Stimulated activated CD4-positive, alpha-beta T cell treated with anti-CD3 and anti-CD28 coated beads, TNF-alpha, amount 100 ng/mL, for 24 hours (primary cell): Measurements from ENCODE around the gene DSC1.
"Not testable (repeated sequence)": the region's sequence is repeated elsewhere in the genome, so short reads cannot be mapped to it uniquely, and the experiment has no call there.

Source experiments
- DNase-seq, 3 experiments: peaks; one replicate each; pipeline ENCODE4 v3.0.0-alpha.2; 2020; ENCODE audit warnings: low read depth in 3 of 3

The DSC1 gene

GRCh38 chr18:31176531-31176930 lies 13.9 kb upstream of the DSC1 start:
- no peak for DNase-seq

- DNase-seq = no peak
These were observed 8.6 kb upstream of the DSC1 start for GRCh38 chr18:31171144-31171839.

- no peak for DNase-seq
These were observed 7.7 kb upstream of the DSC1 start for GRCh38 chr18:31170335-31170734.

DNA sequence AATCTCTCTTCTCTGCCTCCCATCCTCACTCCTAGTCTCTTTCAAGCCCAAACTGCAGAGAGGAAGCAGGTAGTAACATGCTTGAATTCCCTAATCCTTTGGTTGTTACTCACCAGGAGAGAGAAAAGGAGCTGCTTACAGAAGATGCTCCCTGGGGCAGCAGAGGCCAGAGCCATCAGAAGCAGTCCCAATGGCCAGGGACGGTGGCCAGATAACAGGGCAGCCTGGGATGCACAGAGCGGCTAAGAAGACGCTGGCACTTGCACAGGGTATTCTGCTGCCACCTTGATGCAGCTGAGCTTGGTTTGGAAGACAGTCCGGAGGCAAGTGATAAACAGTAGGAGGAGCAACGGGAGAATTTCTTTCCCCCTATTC lies 250 bp downstream of the DSC1 start:
- DNase-seq = no peak

- DNase-seq = no peak
These were observed 768 bp downstream of the DSC1 start for GRCh38 chr18:31161757-31162418.

DNA sequence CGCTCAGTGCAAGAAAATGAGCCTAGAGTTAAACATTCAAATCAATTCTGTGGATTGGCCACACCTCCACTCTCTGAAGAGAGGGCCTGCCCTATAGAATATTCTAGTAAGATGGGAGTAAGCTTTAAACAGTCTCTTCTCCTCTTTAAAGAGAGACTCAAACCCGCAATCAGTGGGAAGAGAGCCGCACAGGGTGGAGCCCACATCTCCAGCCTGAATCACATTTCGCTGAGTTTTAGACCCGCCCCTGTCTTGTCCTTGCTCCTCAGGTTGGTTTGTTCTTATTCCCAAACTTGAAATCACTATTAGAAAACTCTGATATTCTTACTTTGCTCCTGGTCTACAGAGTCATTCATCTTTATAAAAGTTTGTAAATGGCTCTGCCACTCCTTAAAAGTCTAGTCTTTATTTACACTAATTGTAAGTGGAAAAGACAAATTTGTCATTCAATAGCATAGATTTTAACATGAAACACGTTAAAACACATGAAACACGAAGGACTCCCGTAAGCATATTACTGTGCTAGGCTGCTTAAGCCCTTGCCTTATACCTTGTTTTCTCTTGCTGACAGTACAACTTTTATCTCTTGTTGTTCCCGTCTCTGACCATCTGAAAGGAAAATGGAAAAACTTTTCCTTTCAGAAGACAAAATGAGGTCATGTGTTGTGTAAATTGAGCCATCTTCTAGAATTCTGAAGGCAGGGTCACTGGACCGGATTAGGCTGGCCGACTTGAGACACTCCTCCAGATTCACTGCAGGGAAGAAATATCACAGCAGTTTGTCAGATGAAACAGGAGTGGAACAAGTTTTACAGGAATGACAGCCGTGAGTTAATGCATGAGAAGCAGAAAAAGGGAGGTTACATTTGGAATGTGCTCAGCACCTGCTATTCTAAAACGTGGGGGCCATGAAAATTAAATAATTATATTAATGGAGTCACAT lies 5.6 kb downstream of the DSC1 start:
- no peak for DNase-seq

GRCh38 chr18:31155498-31155897 lies 7.2 kb downstream of the DSC1 start:
- DNase-seq = no peak

DNA sequence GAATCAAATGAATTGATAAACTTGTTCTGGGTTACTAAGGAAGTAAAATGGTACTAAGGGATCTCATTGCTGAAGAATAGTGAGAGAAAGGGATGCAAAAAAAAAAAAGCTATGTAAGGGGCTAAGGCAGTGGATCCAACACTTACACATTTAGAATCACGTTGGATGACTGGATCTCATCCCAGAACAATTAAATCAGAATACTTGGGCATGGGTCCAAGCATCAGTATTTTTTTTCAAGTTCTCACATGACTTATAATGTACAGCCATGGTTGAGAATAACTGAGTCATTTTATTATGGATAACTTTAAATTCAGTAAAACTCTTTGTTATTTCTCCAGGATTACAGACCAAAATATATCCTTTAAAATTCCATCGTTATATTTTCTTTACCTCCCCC lies 8.5 kb downstream of the DSC1 start:
- DNase-seq = no peak

DNA sequence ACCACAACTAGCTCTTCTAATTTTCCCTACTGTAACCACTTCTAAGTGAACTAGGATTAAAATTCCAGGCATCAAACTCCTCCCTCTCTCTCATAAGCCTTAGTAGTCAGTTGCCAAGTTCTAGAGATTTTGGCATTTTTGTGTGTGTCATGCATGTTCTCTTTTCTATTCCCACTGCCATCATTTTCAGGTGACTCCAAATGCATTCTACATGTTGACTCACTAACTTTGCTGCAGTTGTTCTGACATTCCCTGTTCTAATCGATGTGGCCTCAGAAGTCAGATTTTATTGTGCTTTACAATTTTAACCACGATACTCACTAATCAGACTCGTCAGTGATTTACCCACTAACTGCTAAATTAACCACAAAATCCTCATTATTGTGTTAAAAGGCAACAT lies 13.3 kb downstream of the DSC1 start:
- no peak for DNase-seq

DNA sequence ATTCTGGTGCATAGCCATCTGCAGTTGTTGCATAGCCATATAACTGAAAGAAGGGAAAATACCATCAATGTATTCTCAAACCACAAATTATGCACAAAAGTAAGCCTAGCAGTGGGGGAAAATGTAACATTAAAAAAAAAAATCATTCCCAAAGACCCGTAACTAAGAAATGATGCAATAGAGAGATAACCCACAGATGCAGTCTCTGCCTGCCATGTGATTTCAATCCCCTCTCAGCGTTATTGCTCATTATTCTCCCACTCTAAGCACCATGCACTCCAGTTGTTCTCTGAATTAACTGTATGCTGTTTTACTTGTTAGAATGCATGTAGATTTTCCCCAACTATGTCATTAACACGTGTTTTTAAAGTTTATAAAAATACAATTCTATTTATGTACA lies 14.1 kb downstream of the DSC1 start:
- no peak for DNase-seq

DNA sequence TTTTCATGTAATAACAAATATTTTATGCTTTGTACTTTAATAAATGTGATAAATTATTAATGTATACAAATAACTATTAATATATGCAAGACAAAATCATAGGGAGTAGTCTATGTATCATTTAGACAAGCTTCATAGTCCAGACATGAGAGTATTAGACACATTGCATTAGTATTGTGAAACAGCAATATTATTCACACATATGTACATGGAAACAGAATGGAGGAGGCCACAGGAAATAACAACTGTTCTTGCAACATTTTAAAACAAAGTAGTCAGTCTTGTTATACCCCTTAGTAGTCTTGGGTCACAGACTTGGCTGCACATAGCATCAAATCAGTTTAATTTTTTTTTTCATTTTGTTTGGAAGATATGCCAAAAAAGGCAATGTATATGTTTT lies 15.8 kb downstream of the DSC1 start:
- no peak for DNase-seq

- DNase-seq = no peak
These were observed 19.6 kb downstream of the DSC1 start for GRCh38 chr18:31143025-31143424.

GRCh38 chr18:31138709-31139108 lies 23.9 kb downstream of the DSC1 start:
- DNase-seq = no peak

- DNase-seq = no peak
These were observed 27.6 kb downstream of the DSC1 start for GRCh38 chr18:31134988-31135529.

DNA sequence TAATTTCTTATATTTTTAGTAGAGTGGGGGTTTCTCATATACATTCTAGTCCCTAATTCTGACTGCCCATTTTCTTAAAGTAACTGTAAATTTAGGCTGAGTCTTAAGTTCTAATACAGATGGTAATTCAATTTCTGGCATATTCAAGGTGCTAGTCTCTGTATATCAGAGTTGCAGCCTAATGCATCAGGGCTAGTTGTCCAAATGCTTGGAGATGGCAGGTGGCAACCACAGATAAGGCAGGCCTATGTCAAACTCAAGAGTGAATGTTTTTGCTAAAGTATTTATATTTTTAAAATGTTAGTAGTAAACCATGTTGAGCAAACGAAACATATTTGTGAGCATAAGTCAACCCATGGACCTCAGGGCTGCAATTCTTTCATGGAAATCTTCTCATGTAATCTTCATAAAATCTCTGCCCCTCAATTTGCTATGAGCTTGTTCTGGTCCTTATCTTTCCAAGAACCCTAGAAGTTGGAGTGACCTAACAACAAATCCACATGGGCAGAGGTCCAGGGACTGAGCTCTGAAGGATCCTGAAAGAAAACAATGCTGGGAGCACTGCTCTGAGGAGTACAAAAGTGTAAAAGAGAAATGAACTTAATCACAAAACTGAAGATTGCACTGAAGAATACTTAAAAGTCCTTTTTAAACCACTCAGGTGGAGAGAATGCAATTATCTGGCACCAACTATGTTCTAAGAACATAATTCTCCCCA lies 33.1 kb downstream of the DSC1 start:
- no peak for DNase-seq

- DNase-seq = no peak
These were observed 36.8 kb downstream of the DSC1 start for GRCh38 chr18:31125878-31126277.

GRCh38 chr18:31123125-31123524 lies 39.5 kb downstream of the DSC1 start:
- not testable (repeated sequence) for DNase-seq

- no peak for DNase-seq
These were observed 42.1 kb downstream of the DSC1 start for GRCh38 chr18:31120594-31120993.

- DNase-seq = no peak
These were observed 45.6 kb downstream of the DSC1 start for GRCh38 chr18:31116853-31117595.

GRCh38 chr18:31112804-31113203 lies 49.9 kb downstream of the DSC1 start:
- no peak for DNase-seq

GRCh38 chr18:31105733-31106132 lies 56.9 kb downstream of the DSC1 start:
- no peak for DNase-seq
